Stimulated activated CD8-positive, alpha-beta memory T cell treated with anti-CD3 and anti-CD28 coated beads, Interleukin-15, amount 100 ng/mL, for 1 hour (primary cell): Measurements from ENCODE around the gene RETREG3.
"Not testable (repeated sequence)": the region's sequence is repeated elsewhere in the genome, so short reads cannot be mapped to it uniquely, and the experiment has no call there.

ENCODE experiments used
- DNase-seq: peaks from one replicate; pipeline ENCODE4 v3.0.0-alpha.2; 2020; ENCODE audit warnings: low read depth

RETREG3 gene

GRCh38 chr17:42612013-42612412 is 2.8 kb upstream of the RETREG3 start:
- no peak for DNase-seq

- DNase-seq: not testable (repeated sequence)
Measured at GRCh38 chr17:42609814-42610801, 934 bp upstream of the RETREG3 start.

- DNase-seq: no peak
Measured at GRCh38 chr17:42608305-42609181, 631 bp downstream of the RETREG3 start.

- DNase-seq: no peak
Measured at GRCh38 chr17:42607769-42608168, 1.4 kb downstream of the RETREG3 start.

- no peak for DNase-seq
Measured at GRCh38 chr17:42603318-42603717, 5.9 kb downstream of the RETREG3 start.

GRCh38 chr17:42598905-42599304 is 10.3 kb downstream of the RETREG3 start:
- DNase-seq: no peak

GRCh38 chr17:42596386-42596785 is 12.8 kb downstream of the RETREG3 start:
- no peak for DNase-seq

GRCh38 chr17:42591411-42591810 is 17.8 kb downstream of the RETREG3 start:
- DNase-seq: no peak

GRCh38 chr17:42590886-42591285 is 18.3 kb downstream of the RETREG3 start:
- no peak for DNase-seq

- no peak for DNase-seq
Measured at GRCh38 chr17:42586514-42587230, 22.5 kb downstream of the RETREG3 start.

GRCh38 chr17:42585353-42585752 is 23.8 kb downstream of the RETREG3 start:
- DNase-seq: no peak

GRCh38 chr17:42584880-42585279 is 24.3 kb downstream of the RETREG3 start:
- no peak for DNase-seq

GRCh38 chr17:42581744-42582270 is 27.4 kb downstream of the RETREG3 start:
- DNase-seq: no peak

GRCh38 chr17:42579794-42580551 is 29.2 kb downstream of the RETREG3 start:
- DNase-seq: no peak

- peak; percentile 61 for DNase-seq
Measured at GRCh38 chr17:42578282-42578869, 30.8 kb downstream of the RETREG3 start.

GRCh38 chr17:42577532-42578281 is 31.5 kb downstream of the RETREG3 start, which contains the start of gene PSMC3IP:
Gene PSMC3IP, minus strand, starts transcription at chr17:42577729. Its CDS starts 43 bp downstream, at chr17:42577686.
- DNase-seq: peak; percentile 84

- DNase-seq: no peak
Measured at GRCh38 chr17:42577140-42577531, 32.0 kb downstream of the RETREG3 start.

GRCh38 chr17:42574463-42574862 is 34.7 kb downstream of the RETREG3 start:
- DNase-seq: no peak

- no peak for DNase-seq
Measured at GRCh38 chr17:42573095-42573494, 36.1 kb downstream of the RETREG3 start.
